HepG2 (cell line): Measurements from ENCODE around the gene ARL10. TPM values are rescaled to one million over a fixed set of nuclear protein-coding genes. Genes with fewer than 3 reads are reported as not detected.

ENCODE experiments used
- AGO2 ChIP-seq: fragments of 200-400 bp; formaldehyde crosslinking; optimal IDR thresholded peaks from 2 replicates; pipeline ENCODE3; 2017; ENCODE audit warnings: mild to moderate bottlenecking, low read depth, low read length, moderate library complexity
- ARHGAP35 ChIP-seq: sonication (generic); formaldehyde crosslinking; IDR thresholded peaks from 2 replicates; pipeline ENCODE4 v1.9.0; 2022; ENCODE audit warnings: mild to moderate bottlenecking, inconsistent platforms, moderate library complexity, missing genetic modification reagents, borderline replicate concordance
- CSRNP1 ChIP-seq: sonication (generic); formaldehyde crosslinking; IDR thresholded peaks from 2 replicates; pipeline ENCODE4 v1.8.1; 2023; ENCODE audit warnings: mild to moderate bottlenecking, missing genetic modification reagents
- EEA1 ChIP-seq: sonication (generic); formaldehyde crosslinking; IDR thresholded peaks from 2 replicates; pipeline ENCODE4 v1.5.1; 2020; ENCODE audit warnings: mild to moderate bottlenecking, missing genetic modification reagents, borderline replicate concordance
- HIVEP1 ChIP-seq: sonication (generic); formaldehyde crosslinking; IDR thresholded peaks from 2 replicates; pipeline ENCODE4 v1.4.0; 2020; ENCODE audit warnings: mild to moderate bottlenecking, missing genetic modification reagents
- HNF1B ChIP-seq: sonication (generic); formaldehyde crosslinking; IDR thresholded peaks from 2 replicates; pipeline ENCODE4 v1.5.1; 2020; ENCODE audit warnings: mild to moderate bottlenecking, moderate library complexity, missing genetic modification reagents
- IRF9 ChIP-seq: sonication (generic); formaldehyde crosslinking; IDR thresholded peaks from 2 replicates; pipeline ENCODE4 v1.8.0; 2022; ENCODE audit warnings: missing genetic modification reagents, mild to moderate bottlenecking, borderline replicate concordance
- KLF16 ChIP-seq, 2 experiments: sonication (generic) in 1 of 2; formaldehyde crosslinking in 1 of 2; IDR thresholded peaks; 2 replicates each; pipeline versions ENCODE4 v1.6.1 to v1.8.0; 2016 to 2023; ENCODE audit warnings: missing genetic modification reagents in 2 of 2, missing compliant biosample characterization in 1 of 2
- MED1 ChIP-seq: sonication (generic); formaldehyde crosslinking; IDR thresholded peaks from 2 replicates; pipeline ENCODE4 v1.4.0; 2020; ENCODE audit warnings: missing genetic modification reagents
- RBAK ChIP-seq: sonication (generic); formaldehyde crosslinking; IDR thresholded peaks from 2 replicates; pipeline ENCODE4 v1.5.1; 2020; ENCODE audit warnings: mild to moderate bottlenecking, missing genetic modification reagents
- RFXAP ChIP-seq: sonication (generic); formaldehyde crosslinking; IDR thresholded peaks from 2 replicates; pipeline ENCODE4 v1.4.0; 2020; ENCODE audit warnings: missing genetic modification reagents, borderline replicate concordance
- TCF7 ChIP-seq: sonication (generic); IDR thresholded peaks from 2 replicates; pipeline ENCODE4 v1.6.1; 2016; ENCODE audit warnings: antibody characterized with exemption, low read depth
- THAP7 ChIP-seq: sonication (generic); formaldehyde crosslinking; IDR thresholded peaks from 2 replicates; pipeline ENCODE4 v1.8.1; 2023; ENCODE audit warnings: mild to moderate bottlenecking, missing genetic modification reagents
- ZFP91 ChIP-seq: sonication (generic); formaldehyde crosslinking; IDR thresholded peaks from 2 replicates; pipeline ENCODE4 v1.9.0; 2022; ENCODE audit warnings: missing genetic modification reagents, mild to moderate bottlenecking, borderline replicate concordance
- ZNF512B ChIP-seq: sonication (generic); formaldehyde crosslinking; IDR thresholded peaks from 2 replicates; pipeline ENCODE4 v1.5.1; 2020; ENCODE audit warnings: missing genetic modification reagents, mild to moderate bottlenecking, borderline replicate concordance
- ZNF598 ChIP-seq: sonication (generic); formaldehyde crosslinking; IDR thresholded peaks from 2 replicates; pipeline ENCODE4 v1.5.1; 2020; ENCODE audit warnings: mild to moderate bottlenecking, missing genetic modification reagents, borderline replicate concordance
- ZNF724P ChIP-seq: sonication (generic); formaldehyde crosslinking; IDR thresholded peaks from 2 replicates; pipeline ENCODE4 v1.8.0; 2022; ENCODE audit warnings: missing genetic modification reagents, borderline replicate concordance
- polyA plus RNA-seq, 8 experiments: library from polyadenylated mRNA; depleted of rRNA in 3 of 8; stranded (reverse) in 7 of 8; unstranded in 1 of 8; fragments of >200 nt; fragmentation: Illumina TruSeq in 4 of 8; extraction: Trizol in 4 of 8; gene quantifications; 2 replicates each; pipeline versions ENCODE4 v1.2.1 to v1.2.3, GENCODE V29; 2011 to 2016; ENCODE audit warnings: low read depth in 4 of 8, missing spikeins in 1 of 8, mixed read lengths in 1 of 8; ENCODE audit not compliant: insufficient read depth in 1 of 8
- total RNA-seq, 5 experiments: library from RNA; depleted of rRNA; stranded (reverse); fragments of >200 nt; fragmentation: Illumina TruSeq; extraction: Trizol; gene quantifications; 2 replicates each; pipeline ENCODE4 v1.2.3, GENCODE V29; 2016; ENCODE audit warnings: low read depth in 1 of 5

The ARL10 gene
- total and polyA plus RNA-seq, 2 of the 13 experiments (the other 11 are each of a cell fraction or from before 2014, with no cell fraction given): 0.18 to 0.50 TPM

GRCh38 chr5:176415952-176416924 lies 51.0 kb downstream of the ARL10 start, which contains the start of gene CLTB (continued):
- 0 out of 2 replicates have a peak, but pooled peaks have one; percentile 23 for TF ChIP-seq ZNF724P (CRISPR knock-in tag)
- no peak for TF ChIP-seq HNF1B (CRISPR knock-in tag)
- TF ChIP-seq ZFP91 (CRISPR knock-in tag): peak; percentile 78
- TF ChIP-seq EEA1 (CRISPR knock-in tag): no peak; the same call in 1 of the 2 replicates
- no peak for TF ChIP-seq ZNF598 (CRISPR knock-in tag)
- TF ChIP-seq THAP7 (CRISPR knock-in tag): no peak
- TF ChIP-seq RBAK (CRISPR knock-in tag): no peak
- TF ChIP-seq KLF16 (CRISPR knock-in tag; IDR thresholded peaks at IDR 0.05): no peak
- TF ChIP-seq TCF7: no peak
- no peak for TF ChIP-seq ZNF512B (CRISPR knock-in tag)
- peak; percentile 51; the same call in 1 of the 2 replicates for TF ChIP-seq MED1 (CRISPR knock-in tag)
- TF ChIP-seq RFXAP (CRISPR knock-in tag): peak; percentile 45; the same call in 1 of the 2 replicates
- no peak; the same call in 1 of the 2 replicates for TF ChIP-seq IRF9 (CRISPR knock-in tag)
- TF ChIP-seq AGO2: no peak
- TF ChIP-seq HIVEP1 (CRISPR knock-in tag): no peak
- TF ChIP-seq ARHGAP35 (CRISPR knock-in tag): no peak
- TF ChIP-seq CSRNP1: no peak; the same call in 1 of the 2 replicates
